ENCODE data around the gene HOOK2. TPM values are rescaled to one million over a fixed set of nuclear protein-coding genes. Genes with fewer than 3 reads are reported as not detected.
A peak's percentile ranks its signal among the peaks of the same experiment; 100 is the strongest.

The HOOK2 gene
- total and polyA plus RNA-seq, 2 of the 13 experiments (the other 11 are each of a cell fraction or from before 2014, with no cell fraction given), result 9.2 to 12.9 TPM

DNA sequence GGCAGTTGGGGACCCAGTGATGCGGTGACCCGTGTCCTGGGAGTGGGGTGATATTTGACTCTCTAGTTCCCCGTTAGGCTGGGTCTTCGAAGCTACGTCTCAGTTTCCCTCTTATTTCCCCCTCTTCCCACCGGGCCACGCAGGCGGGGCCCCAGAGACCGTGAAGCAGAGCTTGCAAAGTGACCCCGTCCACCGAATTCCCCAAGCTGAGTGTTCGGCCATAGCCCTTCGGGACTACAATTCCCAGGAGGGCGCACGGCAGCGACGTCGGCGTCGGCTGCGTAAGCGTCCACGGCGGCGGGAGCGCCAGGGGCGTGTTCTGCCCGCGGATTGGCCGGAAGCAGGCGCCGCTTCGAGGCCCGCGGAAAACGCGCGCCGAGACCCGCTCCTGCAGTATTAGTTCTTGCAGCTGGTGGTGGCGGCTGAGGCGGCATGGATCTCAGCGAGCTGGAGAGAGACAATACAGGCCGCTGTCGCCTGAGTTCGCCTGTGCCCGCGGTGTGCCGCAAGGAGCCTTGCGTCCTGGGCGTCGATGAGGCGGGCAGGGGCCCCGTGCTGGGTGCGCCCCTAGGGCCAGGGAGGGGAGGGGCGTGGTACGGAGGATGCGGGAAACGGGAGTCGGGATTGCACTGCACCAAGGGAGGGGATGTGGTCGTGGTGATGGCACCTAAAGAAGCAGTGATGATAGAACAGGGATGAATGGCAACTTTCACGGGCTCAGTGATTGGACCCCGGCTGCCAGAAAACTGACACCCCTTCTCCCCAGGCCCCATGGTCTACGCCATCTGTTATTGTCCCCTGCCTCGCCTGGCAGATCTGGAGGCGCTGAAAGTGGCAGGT is 31.1 kb upstream of the HOOK2 start, which contains the start of gene RNASEH2A (continued):
- TF ChIP-seq, protein P1, sequence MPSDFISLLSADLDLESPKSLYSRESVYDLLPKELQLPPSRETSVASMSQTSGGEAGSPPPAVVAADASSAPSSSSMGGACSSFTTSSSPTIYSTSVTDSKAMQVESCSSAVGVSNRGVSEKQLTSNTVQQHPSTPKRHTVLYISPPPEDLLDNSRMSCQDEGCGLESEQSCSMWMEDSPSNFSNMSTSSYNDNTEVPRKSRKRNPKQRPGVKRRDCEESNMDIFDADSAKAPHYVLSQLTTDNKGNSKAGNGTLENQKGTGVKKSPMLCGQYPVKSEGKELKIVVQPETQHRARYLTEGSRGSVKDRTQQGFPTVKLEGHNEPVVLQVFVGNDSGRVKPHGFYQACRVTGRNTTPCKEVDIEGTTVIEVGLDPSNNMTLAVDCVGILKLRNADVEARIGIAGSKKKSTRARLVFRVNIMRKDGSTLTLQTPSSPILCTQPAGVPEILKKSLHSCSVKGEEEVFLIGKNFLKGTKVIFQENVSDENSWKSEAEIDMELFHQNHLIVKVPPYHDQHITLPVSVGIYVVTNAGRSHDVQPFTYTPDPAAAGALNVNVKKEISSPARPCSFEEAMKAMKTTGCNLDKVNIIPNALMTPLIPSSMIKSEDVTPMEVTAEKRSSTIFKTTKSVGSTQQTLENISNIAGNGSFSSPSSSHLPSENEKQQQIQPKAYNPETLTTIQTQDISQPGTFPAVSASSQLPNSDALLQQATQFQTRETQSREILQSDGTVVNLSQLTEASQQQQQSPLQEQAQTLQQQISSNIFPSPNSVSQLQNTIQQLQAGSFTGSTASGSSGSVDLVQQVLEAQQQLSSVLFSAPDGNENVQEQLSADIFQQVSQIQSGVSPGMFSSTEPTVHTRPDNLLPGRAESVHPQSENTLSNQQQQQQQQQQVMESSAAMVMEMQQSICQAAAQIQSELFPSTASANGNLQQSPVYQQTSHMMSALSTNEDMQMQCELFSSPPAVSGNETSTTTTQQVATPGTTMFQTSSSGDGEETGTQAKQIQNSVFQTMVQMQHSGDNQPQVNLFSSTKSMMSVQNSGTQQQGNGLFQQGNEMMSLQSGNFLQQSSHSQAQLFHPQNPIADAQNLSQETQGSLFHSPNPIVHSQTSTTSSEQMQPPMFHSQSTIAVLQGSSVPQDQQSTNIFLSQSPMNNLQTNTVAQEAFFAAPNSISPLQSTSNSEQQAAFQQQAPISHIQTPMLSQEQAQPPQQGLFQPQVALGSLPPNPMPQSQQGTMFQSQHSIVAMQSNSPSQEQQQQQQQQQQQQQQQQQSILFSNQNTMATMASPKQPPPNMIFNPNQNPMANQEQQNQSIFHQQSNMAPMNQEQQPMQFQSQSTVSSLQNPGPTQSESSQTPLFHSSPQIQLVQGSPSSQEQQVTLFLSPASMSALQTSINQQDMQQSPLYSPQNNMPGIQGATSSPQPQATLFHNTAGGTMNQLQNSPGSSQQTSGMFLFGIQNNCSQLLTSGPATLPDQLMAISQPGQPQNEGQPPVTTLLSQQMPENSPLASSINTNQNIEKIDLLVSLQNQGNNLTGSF (CRISPR knock-in tag; IDR thresholded peaks at IDR 0.05), result peak; percentile 33; the same call in 1 of the 2 replicates
- TF ChIP-seq TP53 (CRISPR knock-in tag; conservative IDR thresholded peaks at IDR 0.05) (0 out of 2 replicates have a peak, but pooled peaks have one; percentile 72), SALL1 (CRISPR knock-in tag; IDR thresholded peaks at IDR 0.05) (peak; percentile 75), MTF1 (CRISPR knock-in tag; IDR thresholded peaks at IDR 0.05) (0 out of 2 replicates have a peak, but pooled peaks have one; percentile 44), MYPOP (CRISPR knock-in tag; IDR thresholded peaks at IDR 0.05) (0 out of 2 replicates have a peak, but pooled peaks have one; percentile 23), ZNF292 (CRISPR knock-in tag; IDR thresholded peaks at IDR 0.05; ENCODE audit: borderline replicate concordance, low read depth) (no peak), ZBTB14 (CRISPR knock-in tag; IDR thresholded peaks at IDR 0.05) (peak; percentile 60; the same call in 1 of the 2 replicates), ZNF607 (CRISPR knock-in tag; IDR thresholded peaks at IDR 0.05; ENCODE audit: borderline replicate concordance) (no peak; the same call in none of the 2 replicates), ZNF264 (CRISPR knock-in tag; IDR thresholded peaks at IDR 0.05) (no peak; the same call in 1 of the 2 replicates), ZNF891 (CRISPR knock-in tag; IDR thresholded peaks at IDR 0.05) (no peak), FOXJ3 (CRISPR knock-in tag; IDR thresholded peaks at IDR 0.05; ENCODE audit: borderline replicate concordance) (no peak; the same call in 1 of the 2 replicates), SP2 (CRISPR knock-in tag; IDR thresholded peaks at IDR 0.05) (no peak)
- TF ChIP-seq, protein P2, sequence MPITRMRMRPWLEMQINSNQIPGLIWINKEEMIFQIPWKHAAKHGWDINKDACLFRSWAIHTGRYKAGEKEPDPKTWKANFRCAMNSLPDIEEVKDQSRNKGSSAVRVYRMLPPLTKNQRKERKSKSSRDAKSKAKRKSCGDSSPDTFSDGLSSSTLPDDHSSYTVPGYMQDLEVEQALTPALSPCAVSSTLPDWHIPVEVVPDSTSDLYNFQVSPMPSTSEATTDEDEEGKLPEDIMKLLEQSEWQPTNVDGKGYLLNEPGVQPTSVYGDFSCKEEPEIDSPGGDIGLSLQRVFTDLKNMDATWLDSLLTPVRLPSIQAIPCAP (CRISPR knock-in tag; IDR thresholded peaks at IDR 0.05; ENCODE audit: low read depth), result 0 out of 2 replicates have a peak, but pooled peaks have one; percentile 27
- TF ChIP-seq, protein P3, sequence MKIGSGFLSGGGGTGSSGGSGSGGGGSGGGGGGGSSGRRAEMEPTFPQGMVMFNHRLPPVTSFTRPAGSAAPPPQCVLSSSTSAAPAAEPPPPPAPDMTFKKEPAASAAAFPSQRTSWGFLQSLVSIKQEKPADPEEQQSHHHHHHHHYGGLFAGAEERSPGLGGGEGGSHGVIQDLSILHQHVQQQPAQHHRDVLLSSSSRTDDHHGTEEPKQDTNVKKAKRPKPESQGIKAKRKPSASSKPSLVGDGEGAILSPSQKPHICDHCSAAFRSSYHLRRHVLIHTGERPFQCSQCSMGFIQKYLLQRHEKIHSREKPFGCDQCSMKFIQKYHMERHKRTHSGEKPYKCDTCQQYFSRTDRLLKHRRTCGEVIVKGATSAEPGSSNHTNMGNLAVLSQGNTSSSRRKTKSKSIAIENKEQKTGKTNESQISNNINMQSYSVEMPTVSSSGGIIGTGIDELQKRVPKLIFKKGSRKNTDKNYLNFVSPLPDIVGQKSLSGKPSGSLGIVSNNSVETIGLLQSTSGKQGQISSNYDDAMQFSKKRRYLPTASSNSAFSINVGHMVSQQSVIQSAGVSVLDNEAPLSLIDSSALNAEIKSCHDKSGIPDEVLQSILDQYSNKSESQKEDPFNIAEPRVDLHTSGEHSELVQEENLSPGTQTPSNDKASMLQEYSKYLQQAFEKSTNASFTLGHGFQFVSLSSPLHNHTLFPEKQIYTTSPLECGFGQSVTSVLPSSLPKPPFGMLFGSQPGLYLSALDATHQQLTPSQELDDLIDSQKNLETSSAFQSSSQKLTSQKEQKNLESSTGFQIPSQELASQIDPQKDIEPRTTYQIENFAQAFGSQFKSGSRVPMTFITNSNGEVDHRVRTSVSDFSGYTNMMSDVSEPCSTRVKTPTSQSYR (CRISPR knock-in tag; IDR thresholded peaks at IDR 0.05; ENCODE audit: borderline replicate concordance), result 0 out of 2 replicates have a peak, but pooled peaks have one; percentile 33
- TF ChIP-seq, protein P4, sequence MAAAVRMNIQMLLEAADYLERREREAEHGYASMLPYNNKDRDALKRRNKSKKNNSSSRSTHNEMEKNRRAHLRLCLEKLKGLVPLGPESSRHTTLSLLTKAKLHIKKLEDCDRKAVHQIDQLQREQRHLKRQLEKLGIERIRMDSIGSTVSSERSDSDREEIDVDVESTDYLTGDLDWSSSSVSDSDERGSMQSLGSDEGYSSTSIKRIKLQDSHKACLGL (CRISPR knock-in tag; IDR thresholded peaks at IDR 0.05), result peak; percentile 92

Measured in HepG2 (cell line).